ENCODE measurements around the gene CES2.

The CES2 gene

DNA sequence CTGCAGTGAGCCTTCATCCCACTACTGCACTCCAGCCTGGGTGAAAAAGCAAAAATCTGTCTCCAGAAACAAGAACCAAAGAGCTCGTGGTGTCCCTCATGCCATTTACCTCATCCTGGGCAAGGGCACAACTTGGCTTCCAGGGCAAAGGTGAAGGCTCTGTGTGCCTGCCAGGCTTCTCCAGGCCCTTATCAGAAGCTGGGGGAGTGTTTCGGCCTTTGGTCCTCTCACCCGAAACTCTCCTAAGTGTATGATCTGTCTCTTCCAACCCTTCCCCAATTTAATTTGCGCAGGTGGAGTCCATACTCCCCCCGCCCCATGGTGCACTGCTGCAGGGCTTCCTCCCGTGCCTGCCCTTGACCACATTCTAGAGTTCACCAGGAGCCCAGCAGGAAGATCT lies 1.1 kb downstream of the CES2 start:
- TF ChIP-seq, protein P1, sequence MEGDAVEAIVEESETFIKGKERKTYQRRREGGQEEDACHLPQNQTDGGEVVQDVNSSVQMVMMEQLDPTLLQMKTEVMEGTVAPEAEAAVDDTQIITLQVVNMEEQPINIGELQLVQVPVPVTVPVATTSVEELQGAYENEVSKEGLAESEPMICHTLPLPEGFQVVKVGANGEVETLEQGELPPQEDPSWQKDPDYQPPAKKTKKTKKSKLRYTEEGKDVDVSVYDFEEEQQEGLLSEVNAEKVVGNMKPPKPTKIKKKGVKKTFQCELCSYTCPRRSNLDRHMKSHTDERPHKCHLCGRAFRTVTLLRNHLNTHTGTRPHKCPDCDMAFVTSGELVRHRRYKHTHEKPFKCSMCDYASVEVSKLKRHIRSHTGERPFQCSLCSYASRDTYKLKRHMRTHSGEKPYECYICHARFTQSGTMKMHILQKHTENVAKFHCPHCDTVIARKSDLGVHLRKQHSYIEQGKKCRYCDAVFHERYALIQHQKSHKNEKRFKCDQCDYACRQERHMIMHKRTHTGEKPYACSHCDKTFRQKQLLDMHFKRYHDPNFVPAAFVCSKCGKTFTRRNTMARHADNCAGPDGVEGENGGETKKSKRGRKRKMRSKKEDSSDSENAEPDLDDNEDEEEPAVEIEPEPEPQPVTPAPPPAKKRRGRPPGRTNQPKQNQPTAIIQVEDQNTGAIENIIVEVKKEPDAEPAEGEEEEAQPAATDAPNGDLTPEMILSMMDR (IDR thresholded peaks at IDR 0.05; ENCODE audit: low read depth, low read length, missing control alignments) = no peak
- H3K4me3 ChIP-seq (ENCODE audit: low read depth, low read length) = no peak overlapping the region
- DNase-seq (ENCODE audit: low read depth) = no peak

DNA sequence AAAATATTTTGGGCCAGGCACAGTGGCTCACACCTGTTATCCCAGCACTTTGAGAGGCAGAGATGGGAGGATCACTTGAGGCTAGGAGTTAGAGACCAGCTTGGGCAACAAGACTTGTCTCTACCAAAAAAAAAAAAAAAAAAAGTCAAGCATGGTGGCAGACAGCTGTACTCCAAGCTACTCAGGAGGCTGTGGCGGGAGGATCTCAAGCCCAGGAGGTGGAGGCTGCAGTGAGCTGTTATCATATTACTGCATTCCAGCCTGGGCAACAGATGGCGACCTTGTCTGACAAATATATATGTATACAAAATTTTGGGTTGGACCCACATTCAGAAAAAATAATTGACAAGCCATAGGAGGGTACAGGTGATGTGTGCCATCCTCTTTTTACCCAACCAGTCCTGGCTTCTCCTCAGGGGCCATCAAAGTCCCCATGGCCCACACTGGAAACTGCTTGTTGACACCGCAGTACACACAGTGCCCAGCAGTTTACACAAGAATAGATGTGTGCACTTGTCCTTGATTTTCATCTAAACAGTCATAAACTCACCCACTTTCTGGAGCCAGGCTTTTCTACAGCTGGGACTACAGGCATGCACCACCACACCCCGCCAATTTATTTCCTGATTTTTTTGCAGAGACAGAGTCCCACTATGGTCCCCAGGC lies 1.7 kb downstream of the CES2 start:
- DNase-seq (ENCODE audit: low read depth) = no peak
- no peak overlapping the region for H3K4me3 ChIP-seq (ENCODE audit: low read depth, low read length)
- TF ChIP-seq, protein P1 (IDR thresholded peaks at IDR 0.05; ENCODE audit: low read depth, low read length, missing control alignments) = peak; percentile 10

DNA sequence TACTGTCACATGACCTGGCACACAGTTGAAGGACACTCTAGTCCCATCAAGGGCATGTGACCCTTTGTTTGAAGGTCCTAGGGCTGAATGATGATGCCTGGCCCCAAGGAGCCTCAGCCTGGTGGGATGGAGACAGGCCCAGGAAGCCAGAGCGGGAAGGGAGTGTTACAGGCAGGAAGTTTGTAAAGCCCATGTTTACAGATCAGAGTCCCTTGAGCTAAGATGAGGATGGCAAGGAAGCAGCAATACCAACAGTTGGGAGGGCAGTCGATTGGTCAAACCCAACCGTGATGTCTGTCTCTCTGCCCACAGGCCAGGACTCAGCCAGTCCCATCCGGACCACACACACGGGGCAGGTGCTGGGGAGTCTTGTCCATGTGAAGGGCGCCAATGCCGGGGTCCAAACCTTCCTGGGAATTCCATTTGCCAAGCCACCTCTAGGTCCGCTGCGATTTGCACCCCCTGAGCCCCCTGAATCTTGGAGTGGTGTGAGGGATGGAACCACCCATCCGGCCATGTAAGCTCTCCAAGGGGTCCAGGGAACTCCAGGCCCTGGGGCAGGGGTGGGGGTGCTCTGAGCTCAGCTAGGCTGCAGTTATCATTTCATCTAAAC lies 2.5 kb downstream of the CES2 start:
- TF ChIP-seq, protein P1 (IDR thresholded peaks at IDR 0.05; ENCODE audit: low read depth, low read length, missing control alignments) = no peak
- no peak for DNase-seq (ENCODE audit: low read depth)
- H3K4me3 ChIP-seq (ENCODE audit: low read depth, low read length) = no peak overlapping the region

DNA sequence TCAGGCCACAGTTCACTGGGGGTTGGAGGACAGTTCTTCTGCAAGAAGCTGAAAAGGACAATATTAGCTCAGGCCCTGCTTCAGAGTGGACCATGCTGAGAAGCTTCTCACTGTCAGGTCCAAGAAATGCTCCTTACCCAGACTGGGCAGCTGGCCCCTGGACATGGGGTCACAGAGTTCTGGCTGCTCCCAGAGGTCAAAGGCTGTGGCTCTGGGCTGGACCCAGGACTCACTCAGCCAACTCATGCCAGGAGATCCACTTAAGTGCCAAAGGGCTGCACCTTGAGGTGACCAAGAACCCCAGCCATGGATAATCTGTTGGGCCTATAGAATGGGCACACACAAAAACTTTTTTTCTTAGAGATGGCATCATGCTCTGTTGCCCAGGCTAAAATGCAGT lies 4.0 kb downstream of the CES2 start:
- no peak for DNase-seq (ENCODE audit: low read depth)
- H3K4me3 ChIP-seq (ENCODE audit: low read depth, low read length) = no peak overlapping the region
- TF ChIP-seq, protein P1 (IDR thresholded peaks at IDR 0.05; ENCODE audit: low read depth, low read length, missing control alignments) = no peak

DNA sequence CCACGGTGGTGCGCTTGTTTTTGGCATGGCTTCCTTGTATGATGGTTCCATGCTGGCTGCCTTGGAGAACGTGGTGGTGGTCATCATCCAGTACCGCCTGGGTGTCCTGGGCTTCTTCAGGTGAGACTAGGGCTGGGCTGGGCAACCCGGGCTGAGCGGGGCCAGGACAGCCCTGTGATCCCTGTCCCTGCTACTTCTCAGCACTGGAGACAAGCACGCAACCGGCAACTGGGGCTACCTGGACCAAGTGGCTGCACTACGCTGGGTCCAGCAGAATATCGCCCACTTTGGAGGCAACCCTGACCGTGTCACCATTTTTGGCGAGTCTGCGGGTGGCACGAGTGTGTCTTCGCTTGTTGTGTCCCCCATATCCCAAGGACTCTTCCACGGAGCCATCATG lies 4.9 kb downstream of the CES2 start:
- H3K4me3 ChIP-seq (ENCODE audit: low read depth, low read length) = no peak overlapping the region
- TF ChIP-seq, protein P1 (IDR thresholded peaks at IDR 0.05; ENCODE audit: low read depth, low read length, missing control alignments) = no peak
- no peak for DNase-seq (ENCODE audit: low read depth)

DNA sequence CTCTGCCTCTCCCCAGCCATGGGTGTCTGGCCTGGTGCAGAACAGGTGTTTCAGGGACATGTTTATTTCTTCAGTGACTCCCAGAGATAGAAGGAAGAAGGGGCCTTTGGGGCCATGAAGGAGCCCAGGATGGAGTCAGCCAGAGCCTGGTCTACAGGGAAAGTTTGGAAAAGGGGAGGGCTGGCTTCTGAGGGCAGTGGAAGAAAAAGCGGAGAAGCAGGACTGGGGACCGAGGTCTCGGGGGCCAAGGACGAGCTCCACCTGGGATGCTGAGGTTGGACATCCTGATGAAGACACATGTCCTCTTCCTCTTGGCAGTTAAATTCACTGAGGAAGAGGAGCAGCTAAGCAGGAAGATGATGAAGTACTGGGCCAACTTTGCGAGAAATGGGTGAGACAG lies 7.7 kb downstream of the CES2 start:
- TF ChIP-seq, protein P1 (IDR thresholded peaks at IDR 0.05; ENCODE audit: low read depth, low read length, missing control alignments) = no peak
- DNase-seq (ENCODE audit: low read depth) = no peak
- no peak overlapping the region for H3K4me3 ChIP-seq (ENCODE audit: low read depth, low read length)
